ACC112 (cell line): ENCODE measurements around the gene ZNF618.

Source experiments
- H2AFZ ChIP-seq: fragments of 200-600 bp; sonication (generic); one replicate; pipeline ENCODE4 v1.6.0; 2017; ENCODE audit warnings: antibody characterized with exemption, low read length; ENCODE audit not compliant: unreplicated experiment
- H3K27ac ChIP-seq: fragments of 200-600 bp; sonication (generic); 2 replicates; pipeline ENCODE4 v1.5.1; 2014; ENCODE audit warnings: low read depth, mild to moderate bottlenecking, antibody characterized with exemption, low read length, moderate library complexity
- H3K27me3 ChIP-seq: fragments of 200-600 bp; sonication (generic); 2 replicates; pipeline ENCODE4 v1.6.1; 2014; ENCODE audit warnings: mild to moderate bottlenecking, antibody characterized with exemption, low read length, moderate library complexity, mixed read lengths; ENCODE audit not compliant: insufficient read depth
- H3K36me3 ChIP-seq: fragments of 200-600 bp; sonication (generic); 2 replicates; pipeline ENCODE4 v1.6.1; 2016; ENCODE audit warnings: mild to moderate bottlenecking, antibody characterized with exemption, low read length, moderate library complexity, mixed read lengths; ENCODE audit not compliant: insufficient read depth
- H3K4me1 ChIP-seq: fragments of 200-600 bp; sonication (generic); one replicate; pipeline ENCODE4 v1.6.1; 2016; ENCODE audit warnings: low read length, mixed read lengths; ENCODE audit not compliant: insufficient read depth, unreplicated experiment, control insufficient read depth
- H3K4me3 ChIP-seq: fragments of 200-600 bp; sonication (generic); 2 replicates; pipeline ENCODE4 v1.5.1; 2014; ENCODE audit warnings: mild to moderate bottlenecking, low read depth, low read length
- H3K79me2 ChIP-seq: fragments of 200-600 bp; sonication (generic); one replicate; pipeline ENCODE4 v1.6.0; 2016; ENCODE audit warnings: low read length; ENCODE audit not compliant: control insufficient read depth, unreplicated experiment, insufficient read depth

ZNF618 gene

DNA sequence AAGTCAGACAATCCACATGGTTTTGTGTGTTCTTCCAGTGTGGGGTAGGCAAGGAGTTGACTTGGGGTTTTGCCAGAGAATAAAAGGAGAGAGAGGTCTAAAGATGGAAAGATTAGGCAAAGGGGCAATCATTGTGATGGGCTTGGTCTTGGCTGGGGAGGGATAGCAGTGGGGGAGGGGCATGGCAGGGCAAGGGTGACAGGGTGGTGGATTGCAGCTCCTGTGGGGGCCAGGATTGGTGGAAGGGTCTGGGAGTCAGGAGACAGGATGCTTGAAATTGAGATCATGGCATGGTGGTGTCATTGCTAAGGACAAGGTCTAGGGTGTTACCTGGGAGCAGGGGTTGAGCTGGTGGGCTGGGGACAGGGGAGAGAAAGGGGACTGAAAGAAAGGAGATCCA is 57.6 kb downstream of the ZNF618 start:
- no peak overlapping the region for H3K27ac ChIP-seq
- peaks cover 35% of the 10 kb centered on the region for H3K4me1 ChIP-seq
- no peaks in the 10 kb centered on the region for H3K27me3 ChIP-seq
- no peak overlapping the region for H2AFZ ChIP-seq
- no peak overlapping the region for H3K4me3 ChIP-seq
- H3K79me2 ChIP-seq = peaks cover 11% of the 10 kb centered on the region
- H3K36me3 ChIP-seq = 0 out of 2 replicates have a peak, but pooled peaks cover 3% of the 10 kb centered on the region

DNA sequence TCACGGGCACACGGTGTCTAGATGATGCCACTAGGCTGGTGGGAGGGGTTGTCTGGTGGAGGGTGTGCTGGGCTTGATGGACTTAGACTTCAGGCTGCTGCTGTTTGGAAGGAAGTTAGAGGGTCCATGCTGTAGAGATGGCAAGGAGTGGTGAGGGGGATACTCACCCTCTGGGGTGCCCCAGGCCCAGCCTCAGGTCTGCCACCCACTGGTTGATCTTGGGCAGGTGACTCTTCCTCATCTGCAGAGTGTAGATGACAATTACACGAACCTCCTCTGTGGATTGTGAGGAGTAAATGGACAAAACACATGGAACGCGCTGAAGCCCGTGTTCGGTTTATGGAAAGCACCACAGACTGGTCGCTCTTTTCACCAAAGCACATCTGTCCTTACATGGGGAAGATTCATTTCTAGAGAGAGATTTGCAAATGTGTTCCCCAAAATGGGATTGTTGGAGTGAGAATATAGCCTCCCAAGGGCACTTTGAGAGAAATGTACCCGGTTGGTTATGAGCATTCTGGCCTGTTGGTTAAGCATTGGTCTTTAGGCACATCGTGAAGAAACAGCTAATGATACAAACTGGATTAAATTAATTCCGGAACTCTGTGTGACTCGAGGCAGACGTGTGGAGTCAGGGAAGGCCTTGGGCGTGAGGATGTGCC is 58.2 kb downstream of the ZNF618 start:
- Histone ChIP-seq H3K4me3 (no peak overlapping the region), H3K4me1 (peaks cover 32% of the 10 kb centered on the region), H3K27me3 (no peaks in the 10 kb centered on the region), H3K79me2 (peaks cover 14% of the 10 kb centered on the region), H3K27ac (no peak overlapping the region), H3K36me3 (no peaks in the 10 kb centered on the region), H2AFZ (no peak overlapping the region)

DNA sequence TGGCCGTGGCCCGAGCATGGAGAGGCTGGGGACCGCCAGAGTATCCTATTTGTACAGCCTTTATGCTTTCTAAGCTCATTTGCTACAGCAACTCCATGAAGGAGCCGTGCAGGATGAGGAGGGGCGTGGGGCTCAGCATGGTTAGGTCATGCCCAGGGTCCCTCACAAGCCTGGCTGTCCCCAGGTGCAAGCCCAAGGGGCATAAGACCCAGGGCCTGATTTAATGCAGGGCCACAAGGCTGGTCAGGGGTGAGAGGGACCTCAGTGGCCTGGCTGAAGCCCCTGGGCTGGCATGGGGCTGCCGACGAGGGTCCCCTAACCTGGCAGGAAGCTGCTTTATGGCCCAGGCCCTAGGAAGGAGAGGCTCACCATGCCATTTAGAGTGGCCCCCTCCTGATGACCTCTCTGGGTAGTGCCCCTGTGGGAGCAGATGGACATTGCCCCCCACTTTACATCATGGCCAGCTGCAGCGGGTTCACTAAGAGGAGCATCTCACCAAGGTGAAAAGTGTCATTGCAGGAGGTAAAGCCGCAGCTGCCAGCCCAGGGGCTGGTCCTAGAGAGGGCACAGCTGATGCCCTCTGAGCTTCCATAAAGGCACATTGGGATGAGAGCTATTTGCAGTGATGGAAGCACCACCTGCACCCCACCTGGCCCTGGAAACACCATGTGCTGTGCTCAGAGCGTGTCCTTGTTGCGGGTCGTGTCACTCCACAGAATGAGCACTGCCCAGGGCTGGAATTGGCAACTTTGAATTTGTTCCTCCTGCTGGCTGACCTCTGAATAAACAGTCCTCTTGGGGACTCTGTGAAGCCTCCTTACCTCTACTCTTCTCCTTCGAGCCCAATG is 58.9 kb downstream of the ZNF618 start:
- Histone ChIP-seq H3K79me2 (peaks cover 12% of the 10 kb centered on the region), H3K27ac (no peak overlapping the region), H3K27me3 (no peaks in the 10 kb centered on the region), H3K4me3 (no peak overlapping the region), H3K4me1 (peaks cover 24% of the 10 kb centered on the region), H2AFZ (no peak overlapping the region), H3K36me3 (no peaks in the 10 kb centered on the region)

DNA sequence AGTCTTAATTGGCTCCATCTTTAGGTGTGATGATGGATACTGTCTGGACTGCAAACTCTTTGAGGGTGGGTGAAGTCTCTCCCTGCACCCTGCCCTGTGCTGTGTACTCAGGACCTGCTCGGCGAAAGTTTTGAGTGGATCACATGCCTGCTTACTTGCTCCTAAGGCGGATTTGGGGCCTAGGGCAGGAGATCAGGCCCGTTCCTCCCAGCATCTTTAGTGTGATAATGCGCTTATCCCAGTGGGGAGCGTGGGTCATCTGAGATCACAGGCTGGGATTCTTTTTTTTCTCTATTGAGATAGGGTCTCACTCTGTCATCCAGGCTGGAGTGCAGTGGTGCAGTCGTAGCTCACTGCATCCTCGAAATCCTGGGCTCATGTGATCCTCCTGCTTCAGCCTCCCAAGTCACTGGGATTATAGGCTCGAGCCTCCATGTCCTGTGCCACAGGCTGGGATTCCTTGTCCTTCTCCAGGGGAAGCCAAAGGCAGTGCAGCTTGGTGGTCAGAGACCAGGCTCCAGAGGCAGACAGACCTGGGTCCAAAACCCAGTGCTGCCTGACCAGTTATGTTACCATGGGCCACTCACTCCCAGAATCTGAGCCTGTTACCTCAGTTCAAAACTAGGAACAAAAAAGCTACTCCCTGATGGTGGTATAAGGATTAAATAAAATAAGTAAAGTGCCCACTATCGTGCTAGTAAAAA is 59.7 kb downstream of the ZNF618 start:
- peaks cover 12% of the 10 kb centered on the region for H3K79me2 ChIP-seq
- no peak overlapping the region for H3K27ac ChIP-seq
- no peak overlapping the region for H3K4me3 ChIP-seq
- H3K4me1 ChIP-seq = peaks cover 21% of the 10 kb centered on the region
- peaks cover 3% of the 10 kb centered on the region for H3K36me3 ChIP-seq
- H3K27me3 ChIP-seq = no peaks in the 10 kb centered on the region
- no peak overlapping the region for H2AFZ ChIP-seq

DNA sequence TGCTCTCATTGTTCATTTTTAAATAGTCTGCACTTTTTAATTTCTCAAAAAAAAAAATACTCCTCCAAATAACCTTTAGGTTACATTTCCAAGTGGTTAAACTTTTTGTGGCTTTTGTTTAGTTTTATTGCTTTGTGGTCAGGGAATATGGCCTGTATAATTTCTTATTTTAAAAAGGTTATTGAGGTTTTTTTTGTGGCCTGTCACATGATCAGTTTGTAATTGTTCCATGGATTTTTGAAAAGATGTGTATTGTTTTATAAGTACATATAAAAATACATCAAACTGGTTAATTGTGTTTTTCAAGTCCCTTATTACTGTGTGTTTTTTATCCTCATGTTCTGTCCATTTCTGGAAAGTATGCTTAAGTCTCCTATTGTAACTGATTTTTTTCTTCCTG is 64.0 kb downstream of the ZNF618 start:
- Histone ChIP-seq H2AFZ (no peak overlapping the region), H3K36me3 (peaks cover 3% of the 10 kb centered on the region), H3K27ac (no peak overlapping the region), H3K4me3 (no peak overlapping the region), H3K79me2 (peaks cover 3% of the 10 kb centered on the region), H3K4me1 (peaks cover 12% of the 10 kb centered on the region), H3K27me3 (no peaks in the 10 kb centered on the region)

DNA sequence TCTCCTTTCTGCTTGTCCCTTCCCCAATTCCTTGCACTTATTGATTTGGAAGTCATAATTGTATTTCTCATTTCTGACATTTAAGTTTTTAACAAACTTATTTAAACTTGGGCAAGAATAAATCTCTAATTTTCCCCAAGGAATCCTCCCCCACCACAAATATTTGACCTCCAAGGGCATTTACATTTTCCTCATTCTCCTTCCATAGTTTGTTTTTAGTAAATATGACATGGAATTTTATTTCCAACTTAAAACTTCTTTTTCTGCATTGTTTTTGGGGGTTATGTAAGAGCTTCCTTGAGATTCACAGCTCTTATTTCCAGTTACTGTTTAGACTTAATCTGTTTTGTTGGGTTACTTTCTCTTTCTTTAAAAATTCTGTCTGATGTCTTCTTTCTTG is 64.9 kb downstream of the ZNF618 start:
- H3K79me2 ChIP-seq = peaks cover 3% of the 10 kb centered on the region
- peaks cover 12% of the 10 kb centered on the region for H3K4me1 ChIP-seq
- H3K27ac ChIP-seq = no peak overlapping the region
- H3K27me3 ChIP-seq = no peaks in the 10 kb centered on the region
- H3K4me3 ChIP-seq = no peak overlapping the region
- H2AFZ ChIP-seq = no peak overlapping the region
- H3K36me3 ChIP-seq = peaks cover 3% of the 10 kb centered on the region

DNA sequence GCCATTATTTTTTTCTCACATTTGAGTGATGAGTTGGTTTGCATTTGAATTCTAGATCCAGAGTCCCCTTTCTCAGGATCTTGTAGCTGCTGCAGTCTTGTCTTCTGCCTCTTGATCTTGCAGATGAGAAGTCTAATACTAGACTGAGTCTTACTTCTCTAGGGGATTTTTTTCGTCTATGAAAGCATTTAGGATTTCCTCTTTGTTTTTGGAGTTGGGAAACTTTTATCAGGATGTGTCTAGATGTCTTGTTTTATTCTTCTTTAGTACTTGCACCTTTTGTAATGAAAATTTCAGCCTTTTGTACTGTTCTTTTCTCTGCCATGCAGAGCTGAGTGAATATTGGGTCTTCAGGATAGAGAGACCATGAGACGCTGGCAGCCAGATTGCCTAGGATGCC is 65.4 kb downstream of the ZNF618 start:
- Histone ChIP-seq H3K27me3 (no peaks in the 10 kb centered on the region), H3K27ac (no peak overlapping the region), H2AFZ (no peak overlapping the region), H3K4me3 (no peak overlapping the region), H3K36me3 (peaks cover 3% of the 10 kb centered on the region), H3K79me2 (peaks cover 3% of the 10 kb centered on the region), H3K4me1 (peaks cover 12% of the 10 kb centered on the region)

DNA sequence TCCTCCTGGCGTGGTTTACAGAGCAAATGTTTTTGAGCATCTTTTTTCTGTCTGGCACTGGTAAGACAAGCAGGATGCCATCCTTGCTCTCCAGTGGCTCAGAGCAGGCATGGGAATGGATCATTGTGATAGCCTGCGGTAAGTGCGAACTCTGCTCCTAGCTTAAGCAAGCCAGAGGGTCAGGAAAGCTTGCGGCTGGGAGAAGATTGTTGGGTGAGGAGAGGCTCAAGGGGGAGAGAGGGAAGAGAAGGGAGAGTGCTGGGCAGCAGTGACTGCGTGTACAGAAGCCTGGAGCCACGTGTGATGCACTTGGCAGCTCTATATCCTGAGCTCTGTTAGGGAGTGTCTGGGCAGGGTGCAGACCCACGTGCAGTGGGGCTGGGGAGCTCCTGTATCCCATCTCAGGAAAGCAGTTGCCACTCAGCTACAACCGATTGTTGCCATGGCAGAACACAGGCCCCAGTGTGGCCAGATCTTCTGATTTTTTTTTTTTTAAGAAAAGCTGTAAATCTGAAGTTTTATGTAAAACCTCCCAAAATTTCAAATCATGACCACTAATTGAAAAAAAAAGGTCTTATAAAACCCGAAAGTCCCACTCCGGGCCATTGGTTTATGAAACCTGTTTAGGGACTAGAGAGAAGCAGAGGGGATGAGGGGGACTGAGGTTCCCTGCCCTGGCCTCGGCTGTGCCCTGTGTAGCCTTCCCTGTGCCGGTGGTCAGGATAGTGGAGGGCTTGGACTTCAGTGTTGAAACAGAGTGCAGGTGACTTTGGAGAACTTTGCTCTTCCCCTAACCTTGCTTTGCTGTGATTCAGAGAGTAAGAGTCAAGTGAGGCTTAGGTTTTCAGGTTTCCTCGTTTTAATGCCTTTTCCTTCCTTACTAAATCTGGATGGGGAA is 67.3 kb downstream of the ZNF618 start:
- Histone ChIP-seq H3K27ac (no peak overlapping the region), H3K4me1 (peaks cover 5% of the 10 kb centered on the region), H3K79me2 (peaks cover 7% of the 10 kb centered on the region), H3K27me3 (no peaks in the 10 kb centered on the region), H3K4me3 (no peak overlapping the region), H2AFZ (no peak overlapping the region), H3K36me3 (peaks cover 3% of the 10 kb centered on the region)

DNA sequence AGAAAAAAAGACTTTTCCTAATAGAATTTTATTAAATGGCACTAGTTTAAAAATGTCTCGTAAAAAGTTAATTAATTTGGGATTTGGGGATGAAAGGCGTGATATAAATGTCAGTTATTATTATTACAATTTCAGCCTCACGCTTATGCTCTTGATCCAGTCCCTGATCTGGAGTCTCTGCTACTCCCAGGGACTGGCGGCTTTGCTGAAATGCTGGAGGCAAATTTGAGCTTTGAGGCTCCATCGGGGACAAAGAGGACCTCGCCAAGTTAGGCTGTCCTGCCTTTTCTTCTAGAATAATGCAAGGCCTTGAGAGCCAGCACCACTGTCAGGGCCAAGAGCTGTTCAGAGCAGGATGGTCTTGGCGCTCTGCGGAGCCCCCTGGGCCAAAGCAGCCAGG is 69.7 kb downstream of the ZNF618 start:
- H3K27me3 ChIP-seq = no peaks in the 10 kb centered on the region
- H3K27ac ChIP-seq = no peak overlapping the region
- peaks cover under 1% of the 10 kb centered on the region for H3K36me3 ChIP-seq
- no peak overlapping the region for H2AFZ ChIP-seq
- H3K4me1 ChIP-seq = peaks cover 4% of the 10 kb centered on the region
- H3K4me3 ChIP-seq = no peak overlapping the region
- peaks cover 4% of the 10 kb centered on the region for H3K79me2 ChIP-seq

DNA sequence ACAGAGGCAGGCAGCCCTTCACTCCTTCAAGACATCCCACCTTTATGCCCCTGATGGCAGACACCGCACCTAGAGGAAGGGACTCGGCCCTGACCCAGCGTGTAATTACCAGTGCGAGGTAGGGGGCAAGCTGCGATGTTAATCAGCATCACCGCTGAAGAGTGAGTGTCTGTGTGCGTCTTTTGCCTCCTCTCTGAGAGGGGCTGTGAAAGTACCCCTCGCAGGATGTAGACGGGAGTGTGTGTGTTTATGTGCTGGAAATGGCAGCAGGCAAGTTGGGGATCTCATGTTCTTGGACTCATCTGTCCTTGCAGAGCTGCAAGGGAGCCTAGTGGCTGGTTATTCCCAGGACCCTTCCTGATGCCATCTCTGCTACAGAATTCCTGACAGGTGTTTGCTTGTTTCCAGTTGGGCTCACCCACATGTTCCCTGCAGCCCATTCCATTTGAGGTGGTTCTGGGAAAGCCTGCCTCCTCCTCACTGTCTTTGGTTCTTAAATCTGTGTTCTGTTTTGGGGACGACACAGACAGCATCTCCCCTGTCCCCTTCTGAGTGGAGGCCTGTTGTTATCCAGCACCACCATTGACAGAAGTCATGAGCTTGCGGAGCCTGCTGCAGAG is 70.5 kb downstream of the ZNF618 start:
- no peak overlapping the region for H2AFZ ChIP-seq
- no peak overlapping the region for H3K4me3 ChIP-seq
- no peaks in the 10 kb centered on the region for H3K36me3 ChIP-seq
- H3K79me2 ChIP-seq = peaks cover 4% of the 10 kb centered on the region
- no peak overlapping the region for H3K27ac ChIP-seq
- H3K27me3 ChIP-seq = no peaks in the 10 kb centered on the region
- H3K4me1 ChIP-seq = no peaks in the 10 kb centered on the region
